HL-60/S4 treated with phorbol 12-myristate 13-acetate at 8.2 ng/mL for 4 days and 3 days (cell line): ENCODE data around the gene CAMTA1.

Experiments used
- in situ Hi-C: fragments of 300-500 bp; cut with MboI; formaldehyde crosslinking; loops from 2 replicates; pipeline ENCODE4 v1.15.0; 2022; ENCODE audit warnings: low sequenced_read_pairs

Gene CAMTA1

DNA sequence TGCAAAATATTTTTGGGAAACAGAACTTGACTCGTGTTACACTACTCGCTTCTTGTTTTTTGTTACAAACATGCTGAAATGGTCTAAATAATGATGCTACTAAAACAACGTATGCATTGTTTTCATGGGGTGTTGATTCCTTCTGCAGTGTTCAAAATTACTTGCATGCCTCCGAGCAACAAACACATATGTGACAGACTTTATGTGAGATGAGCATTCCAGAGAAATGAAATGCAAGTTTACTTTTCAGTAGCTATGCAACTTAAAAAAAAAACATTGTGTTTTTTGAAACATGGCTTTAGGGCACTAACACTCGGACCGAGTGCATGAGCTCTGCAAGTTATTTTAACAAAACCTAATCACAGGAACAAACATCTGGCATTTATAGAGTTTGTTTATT, 84.8 kb downstream of the CAMTA1 start:
- in situ Hi-C loops: no loop called here

DNA sequence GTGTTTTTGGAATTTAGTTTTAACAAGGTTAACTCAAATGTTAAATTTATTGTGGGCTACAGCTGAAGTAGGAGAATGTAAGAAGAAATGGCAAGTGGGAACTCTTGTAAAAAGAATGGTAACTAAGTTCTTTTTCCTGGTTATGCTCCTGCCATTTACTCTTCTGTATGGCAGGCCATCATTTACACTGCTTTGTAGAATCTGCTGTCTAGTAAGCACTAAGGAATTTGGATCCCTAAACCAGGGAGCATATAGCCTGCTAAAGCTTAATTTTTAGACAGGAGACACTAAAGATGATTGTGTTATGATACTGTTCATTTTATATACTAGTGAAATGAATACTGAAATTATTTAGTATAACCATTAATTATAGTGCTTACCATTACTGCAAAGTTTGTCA, 85.3 kb downstream of the CAMTA1 start:
- in situ Hi-C loops: no loop called here

DNA sequence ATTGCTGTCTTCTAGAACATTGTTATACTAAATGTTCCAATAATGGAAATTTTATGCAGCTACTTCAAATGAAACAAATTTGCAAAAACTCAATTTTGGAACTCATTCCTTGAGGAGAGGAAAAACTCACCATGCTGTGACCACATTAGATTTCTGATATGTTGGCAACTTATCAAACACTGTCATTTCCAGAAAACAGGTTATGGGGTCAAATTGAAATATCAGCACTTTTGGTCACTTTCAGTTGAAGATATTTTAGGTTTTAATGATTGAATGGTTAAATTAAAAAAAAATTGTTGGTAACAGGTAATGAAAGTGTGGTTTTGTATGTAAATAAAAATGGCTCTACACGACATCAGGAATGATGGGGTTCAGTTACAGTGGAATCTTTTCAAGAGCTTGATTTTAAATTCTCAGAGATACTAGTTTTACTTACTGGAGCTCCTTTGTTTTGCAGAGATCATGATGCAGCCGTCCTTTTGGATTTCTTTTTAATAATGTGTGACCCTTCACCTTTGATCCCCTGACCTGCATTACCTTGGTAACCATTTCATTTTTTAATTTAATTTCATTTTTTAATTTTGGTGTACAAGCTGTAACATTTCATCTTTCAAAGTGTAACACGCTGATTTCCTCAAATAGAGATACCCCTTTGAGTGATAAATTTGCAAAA, 86.2 kb downstream of the CAMTA1 start:
- in situ Hi-C loops: no loop called here

DNA sequence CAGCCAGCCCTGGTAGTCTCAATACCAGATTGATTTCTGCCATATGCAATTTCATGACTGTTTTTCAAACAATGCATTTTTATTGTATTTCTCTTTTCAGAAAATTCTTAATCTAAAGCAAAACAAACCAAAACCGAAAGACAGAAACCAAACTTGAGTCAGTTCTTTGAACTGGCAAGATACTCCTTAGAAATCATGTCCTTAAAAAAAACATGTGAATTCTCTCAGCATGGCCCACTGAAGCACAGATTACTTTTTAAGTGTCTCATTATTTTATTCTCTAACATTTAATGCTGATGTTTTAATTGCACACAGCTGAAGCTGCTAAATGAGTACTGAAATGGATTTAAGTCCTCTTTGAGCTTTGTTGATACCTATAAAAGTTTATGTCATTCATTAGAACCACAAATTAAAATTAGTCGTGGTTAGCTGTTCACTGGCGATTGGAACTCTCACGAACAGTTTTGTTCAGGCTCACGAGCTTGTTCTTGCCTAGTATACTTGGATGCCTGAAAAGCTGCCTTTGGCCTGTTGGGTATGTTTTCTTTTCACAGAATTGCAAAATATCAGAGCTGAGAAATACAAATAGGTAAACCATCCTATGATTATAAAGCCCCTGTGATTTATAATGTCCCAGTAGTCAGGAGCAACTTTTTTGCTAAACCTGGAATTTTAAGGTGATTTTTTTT, 87.5 kb downstream of the CAMTA1 start:
- in situ Hi-C loops: no loop called here

DNA sequence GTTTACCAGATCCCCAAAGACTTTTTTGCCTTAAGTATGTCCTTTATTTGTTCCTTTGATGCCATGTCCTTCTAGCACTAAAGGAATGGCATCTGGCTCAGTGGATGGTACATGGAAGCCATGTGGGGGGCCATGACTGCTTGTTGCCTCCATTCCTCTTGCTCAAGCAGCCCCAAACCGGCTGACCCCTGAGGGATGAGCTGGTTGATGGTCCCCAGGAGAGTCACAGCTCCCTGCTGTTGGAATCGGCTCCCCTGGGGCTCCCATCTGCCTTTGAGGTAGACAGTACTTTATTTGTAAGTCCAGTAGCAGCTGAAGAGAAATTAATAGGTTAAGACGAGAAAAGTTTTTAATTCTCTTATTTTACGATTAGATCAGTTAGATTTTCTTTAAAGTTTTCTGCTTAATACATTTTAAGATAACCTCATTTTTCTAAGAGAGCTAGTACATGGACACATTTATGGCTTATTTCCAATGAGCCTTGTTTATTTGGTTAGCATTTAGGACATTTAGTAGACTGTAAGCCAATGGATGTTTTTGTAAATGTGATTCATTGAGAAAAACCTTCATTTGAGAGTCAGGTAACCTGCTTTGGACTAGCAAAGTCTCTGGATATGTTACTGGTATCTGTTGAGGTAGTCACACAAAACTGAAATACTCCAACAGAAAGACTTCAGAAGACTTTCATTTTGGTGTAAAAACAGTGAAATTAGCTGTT, 88.2 kb downstream of the CAMTA1 start:
- in situ Hi-C loops: no loop called here

DNA sequence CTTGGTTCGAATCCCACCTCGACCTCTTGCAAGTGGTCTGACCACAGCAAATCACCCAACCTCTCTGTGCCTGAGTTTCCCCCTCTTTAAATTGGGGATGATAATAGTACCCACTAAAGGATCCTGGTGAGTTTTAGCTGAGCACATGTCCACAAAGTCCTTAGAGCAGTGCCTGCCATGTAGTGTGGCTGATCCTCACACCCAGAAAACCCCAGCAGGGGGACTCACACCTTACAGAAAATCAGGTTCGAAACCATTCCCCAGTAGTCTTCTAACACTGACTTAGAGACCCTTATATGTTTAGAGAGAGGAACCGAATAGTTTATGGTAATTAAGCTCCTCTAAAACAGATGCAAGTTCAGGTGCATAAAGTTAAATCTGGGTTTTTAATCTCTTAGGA, 89.0 kb downstream of the CAMTA1 start:
- in situ Hi-C loops: no loop called here

DNA sequence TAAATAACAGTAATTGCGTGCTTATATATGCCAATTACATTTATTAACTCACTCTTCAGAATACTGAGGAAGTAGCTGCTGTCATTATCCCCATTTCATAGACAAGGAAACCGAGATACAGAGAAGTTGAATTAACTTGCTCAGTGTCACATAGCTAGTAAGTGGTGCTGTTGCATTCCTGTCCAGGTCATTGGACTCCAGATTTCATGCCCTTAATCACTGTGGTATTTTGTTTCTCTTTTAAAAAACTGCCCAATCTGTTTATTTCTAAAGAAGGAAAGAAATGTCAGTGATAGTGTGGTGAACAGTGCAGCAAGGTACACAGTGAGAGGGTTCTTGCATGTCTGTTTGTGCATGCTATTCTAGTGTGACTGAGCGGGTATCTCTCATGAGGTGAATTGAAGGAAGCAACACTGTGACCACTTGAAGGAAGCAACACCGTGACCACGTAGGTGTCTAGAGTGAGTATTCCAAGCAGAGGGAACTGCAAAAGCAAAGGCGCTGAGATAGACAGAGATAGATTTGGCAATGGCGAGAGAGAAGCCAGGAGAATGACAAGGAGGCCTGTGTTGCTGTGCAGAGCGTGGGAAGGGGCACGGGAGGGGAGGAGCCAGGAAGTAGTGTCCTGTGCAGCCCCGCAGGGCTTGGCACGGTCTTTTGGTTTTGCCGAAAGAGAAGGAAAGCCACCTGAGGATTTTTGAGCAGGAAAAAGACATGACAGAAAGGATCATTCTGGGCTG, 95.9 kb downstream of the CAMTA1 start:
- in situ Hi-C loops: loop anchor here (25.0 kb wide), 1 partner anchor 144 kb away; no protein-coding TSS in a partner anchor

DNA sequence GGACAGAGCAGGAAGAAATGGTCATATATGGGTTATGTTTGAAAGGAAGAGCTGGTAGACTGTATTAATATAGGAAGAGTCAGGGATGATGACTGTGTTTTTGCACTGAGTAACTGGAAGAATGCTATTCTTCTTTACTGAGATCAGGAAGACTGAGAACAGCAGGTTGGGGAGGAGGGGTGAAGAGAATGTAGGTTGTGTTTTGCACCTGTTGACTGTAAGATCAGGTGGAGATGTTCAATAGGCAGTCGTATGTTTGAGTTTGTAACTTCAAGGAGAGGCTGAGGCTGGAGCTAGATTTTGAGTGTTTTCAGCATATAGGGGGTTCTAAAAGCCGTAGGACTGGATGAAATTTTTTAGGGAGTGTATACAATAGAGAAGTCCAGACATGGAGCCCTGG, 97.2 kb downstream of the CAMTA1 start:
- in situ Hi-C loops: loop anchor here (25.0 kb wide), 1 partner anchor 145 kb away; no protein-coding TSS in a partner anchor

DNA sequence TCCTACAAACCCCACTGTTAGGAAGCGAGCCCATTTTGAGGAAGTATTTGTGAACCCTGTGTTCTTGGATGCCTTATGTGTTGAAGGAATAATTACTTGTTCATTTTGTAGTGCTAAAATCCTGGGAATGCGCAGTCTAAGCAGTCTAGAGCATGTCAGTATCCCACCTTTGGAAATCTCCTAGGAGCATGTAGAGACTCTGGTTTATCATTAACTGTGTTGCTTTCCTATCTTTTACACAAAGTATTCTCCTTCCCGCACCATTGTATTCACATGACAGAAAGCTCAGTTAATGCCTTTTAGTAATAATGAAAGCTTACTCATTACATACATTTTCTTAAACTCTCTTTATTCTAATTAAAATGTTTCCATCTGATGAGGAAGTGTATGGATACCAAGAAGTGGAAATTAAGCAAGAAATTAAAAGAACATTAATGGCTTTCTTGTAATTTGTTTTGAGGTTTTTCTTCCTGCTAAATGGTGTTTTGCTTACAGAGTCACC, 99.4 kb downstream of the CAMTA1 start:
- in situ Hi-C loops: loop anchor here (25.0 kb wide), 1 partner anchor 147 kb away; no protein-coding TSS in a partner anchor

DNA sequence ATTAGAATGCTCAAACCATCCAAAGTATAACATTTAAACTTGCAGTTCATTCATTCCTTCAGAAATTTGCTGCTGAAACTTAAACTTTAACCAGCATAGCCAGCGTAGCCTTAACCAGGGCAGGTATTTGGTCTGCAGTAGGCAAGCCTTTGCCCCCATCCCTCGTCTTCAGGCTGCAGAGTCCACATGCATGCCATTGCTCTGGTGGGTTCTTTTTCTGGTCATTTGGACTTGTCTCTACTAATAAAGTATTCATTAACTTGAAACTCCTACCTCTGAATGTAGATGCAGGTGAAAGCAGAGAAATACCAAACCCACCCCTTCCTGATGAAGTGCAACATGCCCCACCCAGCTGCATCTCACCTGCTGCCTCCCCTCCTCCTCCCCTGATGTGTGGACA, 100.2 kb downstream of the CAMTA1 start:
- in situ Hi-C loops: loop anchor here (25.0 kb wide), 1 partner anchor 148 kb away; no protein-coding TSS in a partner anchor

DNA sequence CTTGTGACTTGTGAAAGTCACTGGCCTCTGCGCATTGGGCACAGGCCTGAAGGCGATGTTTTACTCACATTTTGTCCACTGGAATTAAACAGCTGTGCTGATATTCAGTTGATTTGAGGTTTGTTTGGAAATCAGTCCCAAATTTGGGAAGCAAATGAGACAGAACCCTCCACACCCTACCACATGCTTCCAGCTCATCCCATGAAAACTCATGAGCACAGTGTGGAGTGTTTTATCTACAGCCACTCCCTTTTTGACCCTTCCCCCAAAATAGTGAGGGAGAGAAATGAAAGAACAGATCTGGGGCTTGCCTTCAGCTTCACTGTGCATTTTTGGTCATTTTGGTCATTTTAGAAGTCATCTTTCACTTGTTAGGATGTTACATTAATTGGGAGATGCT, 101.3 kb downstream of the CAMTA1 start:
- in situ Hi-C loops: loop anchor here (25.0 kb wide), 1 partner anchor 149 kb away; no protein-coding TSS in a partner anchor

DNA sequence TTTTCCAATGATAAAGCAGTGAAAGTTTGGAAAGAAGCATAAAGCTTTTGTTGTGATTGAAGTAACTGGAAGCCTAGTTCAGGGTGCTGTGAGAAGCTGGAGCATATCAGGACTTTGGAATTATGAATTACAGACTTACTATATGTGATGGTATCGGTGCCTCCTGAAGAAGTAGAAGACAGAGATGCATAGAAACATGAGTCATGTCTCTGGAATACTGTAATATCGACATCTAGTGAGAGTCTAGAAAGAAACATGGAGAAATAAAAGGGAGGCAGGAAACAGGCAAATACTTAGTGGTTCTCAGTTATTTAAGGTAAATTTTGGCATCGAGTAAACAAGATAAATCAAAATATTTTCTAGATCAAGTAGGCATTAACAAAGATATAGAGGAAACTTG, 103.0 kb downstream of the CAMTA1 start:
- in situ Hi-C loops: loop anchor here (25.0 kb wide), 1 partner anchor 151 kb away; no protein-coding TSS in a partner anchor

DNA sequence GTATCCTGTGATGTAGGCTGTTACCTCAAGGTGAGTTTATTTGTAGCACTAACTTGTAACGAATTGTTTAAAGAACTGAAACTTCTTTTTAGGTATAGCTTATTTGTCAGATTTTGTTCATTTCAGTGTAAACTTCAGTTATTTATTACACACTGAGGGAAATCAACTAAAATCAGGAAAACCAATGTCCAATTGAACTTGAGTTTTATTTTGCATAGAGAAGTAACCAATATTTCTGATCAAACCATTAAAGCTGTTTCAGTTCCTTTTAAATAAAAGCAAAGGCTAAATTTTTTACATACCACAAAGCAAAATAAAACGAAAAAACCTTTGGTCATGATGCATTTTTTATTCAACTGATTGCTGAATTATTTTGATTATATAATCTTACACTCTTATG, 103.6 kb downstream of the CAMTA1 start:
- in situ Hi-C loops: loop anchor here (25.0 kb wide), 1 partner anchor 152 kb away; no protein-coding TSS in a partner anchor

DNA sequence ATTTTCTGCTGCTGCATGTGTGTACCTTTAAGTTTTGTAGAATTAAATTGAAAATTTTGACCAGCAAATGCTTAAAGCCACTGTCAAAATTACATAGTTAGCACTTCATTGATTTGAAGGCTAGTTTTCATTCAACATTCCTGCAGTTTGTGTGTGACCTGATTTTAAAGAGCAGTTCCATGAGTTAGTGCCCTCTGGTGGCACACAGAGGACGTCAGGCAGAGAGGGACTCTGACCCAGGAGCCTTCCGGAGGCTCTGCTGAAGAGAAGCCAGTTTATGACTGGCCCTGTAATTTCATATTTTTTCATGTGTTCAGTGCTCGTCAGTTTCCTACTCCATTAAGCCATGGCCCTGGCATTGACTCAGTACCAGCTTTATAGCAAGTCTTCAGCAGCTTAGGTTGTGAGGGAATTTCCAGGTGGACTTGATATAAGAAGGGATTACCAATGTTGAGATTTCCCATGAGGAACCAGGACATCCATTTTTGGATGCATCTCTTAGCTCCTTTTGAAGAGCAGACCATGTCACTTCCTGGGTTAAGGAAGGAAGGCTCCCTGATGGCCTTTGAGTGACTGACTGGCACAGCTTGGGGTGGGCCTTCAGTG, 104.7 kb downstream of the CAMTA1 start:
- in situ Hi-C loops: loop anchor here (25.0 kb wide), 1 partner anchor 153 kb away; no protein-coding TSS in a partner anchor

DNA sequence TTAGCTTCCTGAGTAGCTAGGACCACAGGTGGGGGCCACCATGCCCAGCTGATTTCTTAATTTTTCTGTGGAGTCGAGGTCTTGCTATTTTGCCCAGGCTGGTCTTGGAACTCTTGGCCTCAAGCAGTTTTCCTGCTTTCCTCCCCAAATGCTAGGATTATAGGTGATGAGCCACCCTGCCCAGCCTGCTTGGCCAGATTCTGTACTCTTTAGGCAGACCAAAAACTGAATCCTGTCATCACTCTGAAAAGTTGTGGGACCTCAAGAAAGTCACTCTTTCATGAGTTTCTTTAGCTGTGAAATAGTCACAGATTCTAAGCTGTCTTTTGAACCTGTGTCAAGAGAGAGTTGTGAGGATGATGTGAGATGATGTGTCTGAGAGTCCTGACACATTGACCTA, 105.4 kb downstream of the CAMTA1 start:
- in situ Hi-C loops: loop anchor here (25.0 kb wide), 1 partner anchor 153 kb away; no protein-coding TSS in a partner anchor

DNA sequence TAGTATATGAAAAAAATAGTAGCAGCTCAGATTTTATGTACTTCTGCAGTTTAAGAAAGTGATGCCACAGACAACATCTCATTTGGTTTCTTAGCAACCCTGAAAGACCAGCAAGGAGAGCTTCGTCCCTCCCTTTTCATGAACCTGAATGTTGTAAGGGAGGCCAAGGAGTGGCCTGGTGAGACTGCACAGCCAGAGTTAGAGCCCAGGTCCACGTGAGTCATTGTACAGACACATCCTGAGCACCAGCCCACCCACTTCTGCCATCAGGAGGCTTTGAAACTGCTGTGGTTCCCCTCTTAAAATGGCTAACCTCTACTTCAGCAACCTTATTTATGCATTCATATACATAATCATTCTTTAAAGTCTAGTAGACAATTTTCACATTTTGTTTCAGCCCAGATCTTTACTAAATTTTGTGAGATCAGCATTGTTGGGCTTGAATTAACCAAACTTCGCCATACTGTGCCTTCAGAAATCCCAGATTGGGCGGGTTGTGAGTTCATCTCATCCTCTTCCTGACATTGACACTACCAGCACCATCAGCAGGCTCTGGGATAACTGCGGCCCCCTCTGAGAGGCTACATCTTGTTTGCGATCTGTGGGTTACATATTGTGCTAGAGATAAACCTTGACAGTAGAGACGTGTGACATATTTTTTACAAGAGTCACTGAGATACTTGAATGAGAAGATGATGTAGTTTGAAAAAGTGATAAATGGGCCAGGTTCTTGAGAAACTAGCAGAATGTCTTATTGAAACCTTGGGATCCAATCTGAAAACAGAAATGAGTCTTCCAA, 106.7 kb downstream of the CAMTA1 start:
- in situ Hi-C loops: loop anchor here (25.0 kb wide), 1 partner anchor 155 kb away; no protein-coding TSS in a partner anchor

DNA sequence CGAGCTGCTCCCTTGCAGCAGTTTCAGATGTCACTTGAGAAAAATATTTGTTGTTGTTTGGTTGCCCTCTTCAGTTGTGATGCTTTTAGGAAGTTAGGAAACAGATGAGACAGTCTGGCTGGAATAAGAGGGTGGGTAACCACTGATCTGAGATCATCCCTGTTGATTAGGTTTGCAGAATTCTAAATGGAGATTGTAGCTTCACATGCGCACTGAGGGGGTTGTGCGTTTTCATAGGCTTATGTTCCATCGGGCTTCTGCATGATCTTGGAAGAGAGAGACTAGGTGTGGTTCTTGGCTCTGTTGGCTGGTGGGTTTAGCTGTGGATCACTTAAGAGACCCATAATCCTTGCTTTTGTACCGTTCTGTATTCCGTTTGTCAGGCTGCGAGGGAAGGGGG, 108.1 kb downstream of the CAMTA1 start:
- in situ Hi-C loops: loop anchor here (25.0 kb wide), 1 partner anchor 156 kb away; no protein-coding TSS in a partner anchor

DNA sequence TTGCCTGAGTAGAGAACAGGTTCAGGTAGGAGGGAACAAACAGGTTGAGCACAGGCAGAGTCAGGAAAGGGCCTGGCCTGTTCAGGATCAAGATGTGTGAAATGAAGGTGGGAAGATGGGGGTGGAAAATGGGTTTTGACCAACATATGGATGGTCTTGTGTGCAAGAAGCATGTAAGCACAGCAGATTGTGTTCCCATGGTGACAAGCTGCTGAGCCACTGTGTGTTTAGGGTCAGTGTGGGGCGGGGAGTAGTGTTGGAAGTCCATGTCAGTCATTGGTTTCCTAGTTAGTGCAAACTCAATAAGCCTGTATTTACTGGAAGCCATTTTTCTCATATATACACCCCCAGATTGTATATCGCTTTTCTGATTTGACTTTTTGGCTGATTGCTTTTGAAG, 111.9 kb downstream of the CAMTA1 start:
- in situ Hi-C loops: loop anchor here (25.0 kb wide), 1 partner anchor 160 kb away; no protein-coding TSS in a partner anchor

DNA sequence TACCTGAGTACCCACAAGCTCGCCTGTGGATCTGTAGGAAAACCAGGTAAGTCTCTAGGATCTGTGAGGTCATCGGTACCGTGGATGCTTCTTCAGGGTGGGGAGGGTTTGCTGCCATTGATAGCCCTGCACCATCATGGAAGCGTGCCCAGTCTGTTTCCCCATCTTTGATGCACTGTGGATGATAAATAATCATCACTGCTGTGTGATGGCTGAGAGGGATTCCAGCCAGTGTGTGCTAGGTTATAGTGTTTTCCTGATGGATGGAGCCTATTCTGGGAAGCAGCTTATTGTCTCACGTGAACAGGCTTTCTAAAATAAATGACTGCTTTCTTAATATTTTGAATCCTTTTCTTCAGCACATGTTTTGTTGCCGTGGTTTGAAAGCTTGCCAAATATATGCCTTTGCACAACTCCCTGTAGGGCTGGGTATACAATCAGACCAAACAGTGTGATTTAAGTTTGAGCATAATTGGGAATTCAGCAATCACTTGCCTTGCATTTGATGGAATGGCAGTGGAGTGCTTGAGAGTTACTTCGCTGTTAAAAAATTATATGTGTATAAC, 113.8 kb downstream of the CAMTA1 start:
- in situ Hi-C loops: loop anchor here (25.0 kb wide), 1 partner anchor 162 kb away; no protein-coding TSS in a partner anchor
